HFFc6 (cell line): ENCODE data around the gene FLCN. TPM values are rescaled to one million over a fixed set of nuclear protein-coding genes. Genes with fewer than 3 reads are reported as not detected.
"Not testable (repeated sequence)": the region's sequence is repeated elsewhere in the genome, so short reads cannot be mapped to it uniquely, and the experiment has no call there.

ENCODE experiments used
- DNase-seq: peaks from one replicate; pipeline ENCODE4 v3.0.0-alpha.2; 2018
- H3K27ac Mint-ChIP-seq: 2 replicates; pipeline ENCODE4 v1.8.0; 2020; ENCODE audit warnings: mild to moderate bottlenecking, mixed read lengths
- H3K27me3 Mint-ChIP-seq: 2 replicates; pipeline ENCODE4 v1.8.0; 2021; ENCODE audit warnings: mild to moderate bottlenecking, moderate library complexity, mixed read lengths; ENCODE audit not compliant: insufficient read depth
- H3K36me3 Mint-ChIP-seq: 2 replicates; pipeline ENCODE4 v1.8.0; 2021; ENCODE audit warnings: low read depth, mixed read lengths
- H3K4me1 Mint-ChIP-seq: 2 replicates; pipeline ENCODE4 v1.8.0; 2020; ENCODE audit warnings: low read depth, mixed read lengths
- H3K4me3 Mint-ChIP-seq: 2 replicates; pipeline ENCODE4 v1.8.0; 2020; ENCODE audit warnings: mild to moderate bottlenecking, moderate library complexity, mixed read lengths
- H3K9me3 Mint-ChIP-seq: 2 replicates; pipeline ENCODE4 v1.8.0; 2020; ENCODE audit warnings: mild to moderate bottlenecking, mixed read lengths
- CTCF ChIP-seq: fragments of 200-600 bp; sonication (generic); IDR thresholded peaks from 2 replicates; pipeline ENCODE4 v1.5.0; 2021; ENCODE audit warnings: antibody characterized with exemption, mild to moderate bottlenecking
- total RNA-seq, 6 experiments: library from RNA; stranded (reverse); fragmentation: NEBNext Ultra II Directional; extraction: Animal tissue kit (Norgen Biotek cat#: 25700); gene quantifications; 2 replicates in 1 of 6; 3 replicates in 5 of 6; pipeline ENCODE4 v1.2.3, GENCODE V29; 2021

FLCN gene
- total RNA-seq, 6 experiments from 2014 or later, result 15.8 to 19.2 (median 17.3) TPM

- H3K4me1 Mint-ChIP-seq, result no peaks in the 10 kb centered on the region
- no peak for TF ChIP-seq CTCF
- DNase-seq, result no peak
- no peaks in the 10 kb centered on the region for H3K9me3 Mint-ChIP-seq
- H3K27me3 Mint-ChIP-seq, result no peaks in the 10 kb centered on the region
- H3K4me3 Mint-ChIP-seq, result no peak overlapping the region
- H3K36me3 Mint-ChIP-seq, result peaks cover 40% of the 10 kb centered on the region
- no peak overlapping the region for H3K27ac Mint-ChIP-seq
Observed at GRCh38 chr17:17256316-17256715, 19.3 kb upstream of the FLCN start.

GRCh38 chr17:17255689-17256088, 18.7 kb upstream of the FLCN start:
- H3K9me3 Mint-ChIP-seq, DNase-seq, H3K4me3 Mint-ChIP-seq, H3K4me1 Mint-ChIP-seq, H3K27ac Mint-ChIP-seq, H3K27me3 Mint-ChIP-seq: not testable (repeated sequence)
- H3K36me3 Mint-ChIP-seq, result peaks cover 42% of the 10 kb centered on the region

GRCh38 chr17:17254036-17254435, 17.1 kb upstream of the FLCN start:
- Mint-ChIP-seq H3K27me3 (no peaks in the 10 kb centered on the region), H3K27ac (no peak overlapping the region), H3K36me3 (peaks cover 38% of the 10 kb centered on the region), H3K4me1 (no peaks in the 10 kb centered on the region), H3K9me3 (no peaks in the 10 kb centered on the region), H3K4me3 (no peak overlapping the region)
- no peak for DNase-seq
- TF ChIP-seq CTCF, result no peak

- H3K27ac Mint-ChIP-seq, result no peak overlapping the region
Observed at GRCh38 chr17:17253406-17253805, 16.4 kb upstream of the FLCN start.

GRCh38 chr17:17252149-17252661, 15.2 kb upstream of the FLCN start:
- Mint-ChIP-seq H3K4me3 (no peak overlapping the region), H3K27ac (no peak overlapping the region), H3K9me3 (no peaks in the 10 kb centered on the region), H3K36me3 (peaks cover 36% of the 10 kb centered on the region), H3K27me3 (no peaks in the 10 kb centered on the region), H3K4me1 (no peaks in the 10 kb centered on the region)
- no peak for TF ChIP-seq CTCF
- DNase-seq, result no peak

More at GRCh38 chr17:17253406-17253805, 16.4 kb upstream of the FLCN start:
- DNase-seq, result no peak
- no peak for TF ChIP-seq CTCF
- no peak overlapping the region for H3K4me3 Mint-ChIP-seq
- H3K27me3 Mint-ChIP-seq, result no peaks in the 10 kb centered on the region
- no peaks in the 10 kb centered on the region for H3K9me3 Mint-ChIP-seq
- peaks cover 36% of the 10 kb centered on the region for H3K36me3 Mint-ChIP-seq
- H3K4me1 Mint-ChIP-seq, result no peaks in the 10 kb centered on the region

GRCh38 chr17:17246879-17247278, 9.9 kb upstream of the FLCN start:
- Mint-ChIP-seq H3K36me3 (peaks cover 23% of the 10 kb centered on the region), H3K27me3 (no peaks in the 10 kb centered on the region; the same call in 1 of the 2 replicates), H3K4me3 (no peak overlapping the region), H3K27ac (no peak overlapping the region), H3K9me3 (no peaks in the 10 kb centered on the region), H3K4me1 (no peaks in the 10 kb centered on the region)
- DNase-seq, result no peak
- TF ChIP-seq CTCF, result no peak
